ENCODE measurements around the gene MAP4K3.

GRCh38 chr2:39338502-39338901 is 98.6 kb downstream of the MAP4K3 start:
- TF ChIP-seq CTCF (IDR thresholded peaks at IDR 0.05) (no peak), POLR2AphosphoS5 (IDR thresholded peaks at IDR 0.05) (no peak), POLR2A (IDR thresholded peaks at IDR 0.05) (no peak)
